HG03460 (cell line): ENCODE results near the gene TOMM70.
"Not testable (repeated sequence)": the region's sequence is repeated elsewhere in the genome, so short reads cannot be mapped to it uniquely, and the experiment has no call there.

ENCODE experiments used
- ATAC-seq: cut with Tn5 transposase; IDR thresholded peaks from one replicate; pipeline ENCODE4 v1.9.1; 2021; ENCODE audit not compliant: unreplicated experiment

The TOMM70 gene

GRCh38 chr3:100400780-100401673 is at the start of gene TOMM70, which contains the start of gene LNP1:
Gene TOMM70 (minus strand): TSS chr3:100401089. CDS start chr3:100400949, 140 bp downstream.
Gene LNP1 (plus strand): TSS chr3:100401539. CDS start chr3:100429730, 28,191 bp downstream.
- ATAC-seq: peak; percentile 85

GRCh38 chr3:100449214-100449613 is 48.3 kb upstream of the TOMM70 start:
- ATAC-seq: no peak

- no peak for ATAC-seq
These were observed 47.2 kb upstream of the TOMM70 start for GRCh38 chr3:100448079-100448478.

GRCh38 chr3:100447067-100447466 is 46.2 kb upstream of the TOMM70 start:
- ATAC-seq: not testable (repeated sequence)

- no peak for ATAC-seq
These were observed 42.8 kb upstream of the TOMM70 start for GRCh38 chr3:100443690-100444089.

GRCh38 chr3:100440895-100441294 is 40.0 kb upstream of the TOMM70 start:
- ATAC-seq: no peak

GRCh38 chr3:100438623-100438974 is 37.7 kb upstream of the TOMM70 start:
- ATAC-seq: no peak

GRCh38 chr3:100437721-100438622 is 37.1 kb upstream of the TOMM70 start:
- no peak for ATAC-seq

GRCh38 chr3:100436951-100437350 is 36.1 kb upstream of the TOMM70 start:
- ATAC-seq: no peak

- ATAC-seq: no peak
These were observed 28.4 kb upstream of the TOMM70 start for GRCh38 chr3:100429187-100429716.

- no peak for ATAC-seq
These were observed 26.8 kb upstream of the TOMM70 start for GRCh38 chr3:100427699-100428098.

- ATAC-seq: no peak
These were observed 25.3 kb upstream of the TOMM70 start for GRCh38 chr3:100426067-100426682.

GRCh38 chr3:100425316-100425715 is 24.4 kb upstream of the TOMM70 start:
- no peak for ATAC-seq

GRCh38 chr3:100424261-100424660 is 23.4 kb upstream of the TOMM70 start:
- ATAC-seq: no peak

GRCh38 chr3:100423611-100424010 is 22.7 kb upstream of the TOMM70 start:
- no peak for ATAC-seq

GRCh38 chr3:100420885-100421284 is 20.0 kb upstream of the TOMM70 start:
- ATAC-seq: no peak

GRCh38 chr3:100419406-100419805 is 18.5 kb upstream of the TOMM70 start:
- ATAC-seq: no peak

GRCh38 chr3:100416863-100417262 is 16.0 kb upstream of the TOMM70 start:
- ATAC-seq: no peak

GRCh38 chr3:100416176-100416575 is 15.3 kb upstream of the TOMM70 start:
- ATAC-seq: no peak

- no peak for ATAC-seq
These were observed 12.7 kb upstream of the TOMM70 start for GRCh38 chr3:100413613-100414012.
